DMS114 treated with DMSO at 0.1 percent for 48 hours (cell line): ENCODE data around the gene FRMPD1.
A peak's percentile ranks its signal among the peaks of the same experiment; 100 is the strongest.
"Not testable (repeated sequence)": the region's sequence is repeated elsewhere in the genome, so short reads cannot be mapped to it uniquely, and the experiment has no call there.

Experiments
- DNase-seq: peaks from one replicate; lab custom pipeline; 2025; ENCODE audit not compliant: unreplicated experiment; lab: John Stamatoyannopoulos, UW

The FRMPD1 gene

DNA sequence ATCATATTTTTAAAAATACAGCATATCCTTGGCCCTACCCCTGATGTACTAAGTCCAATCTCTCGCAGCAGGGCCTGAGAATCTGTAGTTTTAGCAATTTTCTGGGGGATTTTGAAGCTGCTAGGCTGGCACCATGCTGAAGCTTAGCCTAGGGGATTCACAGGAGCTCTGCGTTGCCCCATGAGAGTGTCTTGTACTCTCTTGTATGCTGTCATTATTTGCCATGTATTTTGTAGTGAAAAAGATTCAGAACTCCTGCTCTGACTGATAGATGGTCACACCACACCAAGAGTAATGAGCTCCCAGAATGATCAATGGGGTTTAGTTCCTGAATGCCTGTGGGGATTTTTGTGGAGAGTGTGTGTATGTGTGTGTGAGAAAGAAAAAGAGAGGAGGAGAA lies 82.2 kb downstream of the FRMPD1 start:
- no peak for DNase-seq

GRCh38 chr9:37739222-37739621 lies 88.5 kb downstream of the FRMPD1 start:
- no peak for DNase-seq

DNA sequence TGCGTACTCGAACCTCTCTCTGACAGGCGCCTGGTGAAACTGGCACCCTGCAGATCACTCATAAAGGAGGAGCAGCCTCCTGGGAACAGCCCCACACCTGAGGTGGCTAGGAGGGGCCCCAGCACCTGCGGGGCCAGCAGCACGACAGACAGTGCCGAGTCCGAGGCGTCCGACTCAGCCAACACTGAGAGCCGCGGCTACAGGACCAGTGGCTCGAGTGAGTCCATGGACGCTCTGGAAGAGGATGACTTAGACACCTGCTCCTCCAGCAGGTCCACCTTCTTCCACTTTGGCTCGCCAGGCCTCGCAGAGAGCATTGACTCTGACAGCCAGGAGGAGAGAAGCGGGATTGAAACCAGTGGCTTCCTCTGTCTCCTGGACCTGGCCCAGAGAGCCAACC lies 89.4 kb downstream of the FRMPD1 start:
- no peak for DNase-seq

DNA sequence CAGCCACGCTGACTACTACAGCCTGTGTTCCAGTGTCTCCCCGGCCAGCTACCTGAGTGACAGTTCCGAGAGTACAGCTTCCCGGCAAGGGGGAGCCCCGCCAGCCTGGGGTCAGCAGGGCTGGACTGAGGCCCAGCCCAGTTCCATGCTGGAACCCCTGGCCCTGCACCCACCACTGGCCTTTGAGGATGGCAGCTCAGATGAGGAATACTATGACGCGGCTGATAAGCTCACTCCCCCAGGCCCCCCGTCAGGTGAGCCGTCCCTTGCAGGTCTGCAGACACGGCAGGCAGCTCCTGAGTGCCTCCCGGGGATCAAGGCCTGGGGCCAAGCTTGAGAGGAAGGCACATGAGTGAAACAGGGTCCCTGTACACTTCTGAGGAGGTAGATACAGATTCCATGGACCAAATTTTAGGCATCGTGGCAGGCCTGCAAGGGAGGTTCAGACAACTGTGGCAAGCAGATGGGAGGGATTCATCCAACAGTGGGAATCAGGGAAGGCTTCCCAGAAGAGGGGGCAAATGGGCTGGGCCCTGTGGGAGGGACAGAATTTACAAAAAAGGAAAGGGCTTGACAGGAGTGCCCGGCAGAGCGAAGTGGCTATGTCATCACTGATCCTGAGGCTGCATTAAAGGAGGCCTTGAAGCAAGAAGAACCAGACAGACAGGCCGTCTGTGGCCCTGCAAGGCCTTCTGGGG lies 90.0 kb downstream of the FRMPD1 start:
- no peak for DNase-seq

GRCh38 chr9:37745970-37746369 lies 95.2 kb downstream of the FRMPD1 start:
- no peak for DNase-seq

GRCh38 chr9:37746448-37747270 lies 95.9 kb downstream of the FRMPD1 start:
- no peak for DNase-seq

DNA sequence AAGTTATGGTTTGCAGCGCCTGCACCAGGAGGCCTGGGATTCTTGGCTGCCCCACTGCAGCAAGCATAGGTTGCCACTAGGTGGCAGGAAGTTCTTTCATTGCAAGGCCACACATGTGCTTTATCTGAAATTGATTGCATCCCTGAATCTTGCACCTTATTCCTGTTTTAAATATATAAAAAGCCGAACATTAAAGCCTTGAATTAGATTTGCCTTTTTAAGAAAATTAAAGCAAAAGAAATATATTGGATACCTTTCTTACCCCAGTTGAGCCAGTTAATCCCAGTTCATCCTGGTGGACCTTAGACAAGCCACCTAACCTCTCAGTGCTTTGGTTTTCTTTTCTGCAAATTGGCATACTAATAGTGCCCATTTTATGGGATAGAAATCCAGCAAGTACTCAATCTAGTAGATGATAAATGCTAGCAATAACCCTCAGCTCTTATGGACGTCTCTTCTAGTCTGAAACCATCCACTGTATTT lies 96.6 kb downstream of the FRMPD1 start:
- DNase-seq, result peak; percentile 41

- no peak for DNase-seq
These were observed 98.4 kb downstream of the FRMPD1 start for GRCh38 chr9:37749129-37749528.

DNA sequence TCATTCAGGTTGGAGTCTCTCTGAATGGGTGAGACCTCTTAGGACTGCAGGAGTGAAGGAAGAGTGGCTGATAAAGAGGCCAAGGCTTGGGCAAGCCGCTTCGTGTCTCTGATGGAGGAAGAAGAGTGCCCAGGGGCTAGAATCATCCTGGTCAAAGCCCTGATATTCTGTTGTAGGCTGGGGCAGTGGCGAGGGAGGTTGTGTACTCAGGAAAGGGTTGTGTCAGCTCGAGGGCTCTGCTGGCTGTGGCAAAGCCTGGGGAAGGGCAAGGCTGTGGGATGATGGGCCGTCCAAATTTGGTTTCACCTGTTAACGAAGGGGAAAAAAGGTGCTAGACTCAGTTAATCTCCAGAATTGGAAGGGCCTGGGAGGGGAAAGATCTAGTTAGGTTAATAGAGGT lies 100.4 kb downstream of the FRMPD1 start:
- DNase-seq, result no peak

- DNase-seq, result not testable (repeated sequence)
These were observed 101.0 kb downstream of the FRMPD1 start for GRCh38 chr9:37751704-37752103.

DNA sequence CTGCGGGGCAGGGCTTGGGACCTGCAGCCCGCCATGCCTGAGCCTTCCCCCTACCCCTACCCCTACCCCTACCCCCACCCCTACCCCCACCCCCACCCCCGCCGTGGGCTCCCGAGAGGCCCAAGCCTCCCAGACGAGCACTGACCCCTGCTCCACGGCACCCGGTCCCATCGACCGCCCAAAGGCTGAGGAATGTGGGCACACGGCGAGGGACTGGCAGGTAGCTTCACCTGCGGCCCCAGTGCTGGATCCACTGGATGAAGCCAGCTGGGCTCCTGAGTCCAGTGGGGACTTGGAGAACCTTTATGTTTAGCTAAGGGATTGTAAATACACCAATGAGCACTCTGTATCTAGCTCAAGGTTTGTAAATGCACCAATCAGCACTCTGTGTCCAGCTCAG lies 101.4 kb downstream of the FRMPD1 start:
- not testable (repeated sequence) for DNase-seq

GRCh38 chr9:37752642-37753488 lies 102.1 kb downstream of the FRMPD1 start:
- DNase-seq, result no peak

GRCh38 chr9:37753489-37754190 lies 102.9 kb downstream of the FRMPD1 start, which contains the start of gene TRMT10B:
Gene TRMT10B (plus strand): TSS chr9:37753805. CDS start chr9:37761932, 8,127 bp downstream.
- peak; percentile 36 for DNase-seq

- DNase-seq, result no peak
These were observed 108.0 kb downstream of the FRMPD1 start for GRCh38 chr9:37758747-37759146.

DNA sequence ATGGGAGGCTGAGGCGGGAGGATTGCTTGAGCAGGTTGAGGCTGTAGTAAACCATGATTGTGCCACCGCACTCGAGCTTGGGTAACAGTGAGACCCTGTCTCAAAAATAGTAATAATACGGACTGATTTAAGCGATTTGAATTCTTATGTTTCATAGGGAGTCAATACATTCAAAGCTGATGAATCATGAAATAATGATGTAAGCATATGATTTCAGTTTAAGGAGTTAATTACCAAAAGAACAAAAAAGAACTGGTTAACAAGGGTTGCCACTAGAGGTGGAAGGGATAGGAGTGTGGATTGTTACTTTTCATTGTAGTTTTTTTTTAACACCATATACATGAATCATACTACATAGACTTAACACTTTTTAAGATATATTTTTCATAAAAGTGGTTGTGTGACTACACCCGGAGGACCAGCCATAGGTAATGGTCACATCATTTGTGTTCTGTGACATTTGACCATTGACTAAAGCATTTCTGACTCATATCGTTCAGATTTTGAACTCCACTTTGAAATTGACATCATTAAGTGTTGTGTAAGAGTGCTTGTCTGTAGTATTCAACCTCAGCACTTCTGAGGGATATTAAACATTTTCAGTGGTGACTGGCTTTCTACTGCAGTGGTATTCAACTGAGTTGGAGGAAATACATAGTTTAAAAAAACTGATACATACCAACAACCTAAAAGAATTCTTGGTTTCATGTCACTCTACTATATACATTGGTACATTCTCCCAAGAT lies 109.8 kb downstream of the FRMPD1 start:
- DNase-seq, result no peak

DNA sequence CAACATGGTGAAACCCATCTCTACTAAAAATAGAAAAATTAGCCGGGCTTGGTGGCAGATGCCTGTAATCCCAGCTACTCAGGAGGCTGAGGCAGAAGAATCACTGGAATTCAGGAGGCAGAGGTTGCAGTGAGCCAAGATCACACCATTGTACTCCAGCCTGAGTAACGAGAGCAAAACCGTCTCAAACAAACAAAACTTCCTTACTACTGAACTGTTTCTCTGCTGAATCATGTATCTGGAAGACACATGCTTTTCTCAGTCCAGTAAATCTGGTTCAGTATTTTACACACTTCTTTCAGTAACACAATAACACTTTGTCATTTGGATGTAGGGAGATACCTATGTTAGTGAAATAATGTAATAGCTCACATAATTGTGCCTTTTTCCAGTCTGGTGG lies 110.8 kb downstream of the FRMPD1 start:
- no peak for DNase-seq

GRCh38 chr9:37765263-37765662 lies 114.5 kb downstream of the FRMPD1 start:
- DNase-seq, result not testable (repeated sequence)

DNA sequence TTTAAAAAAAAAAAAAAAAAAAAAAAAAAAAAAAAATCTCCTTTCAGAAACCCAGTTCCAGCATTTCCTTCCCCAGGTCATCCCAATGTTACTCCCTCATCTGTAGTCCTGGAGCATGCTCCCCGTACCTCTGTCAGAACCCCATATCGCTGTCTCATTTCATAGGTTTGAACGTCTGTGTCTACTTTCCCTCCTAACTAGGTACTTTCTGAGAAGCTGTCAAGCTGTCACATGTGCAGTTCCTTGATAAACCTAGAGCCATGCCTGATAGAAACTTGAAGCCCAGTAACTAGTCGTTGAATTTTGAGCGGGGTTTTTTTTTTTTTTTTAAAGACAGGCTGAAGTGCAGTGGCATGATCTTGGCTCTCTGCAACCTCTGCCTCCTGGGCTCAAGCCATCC lies 118.6 kb downstream of the FRMPD1 start:
- no peak for DNase-seq

DNA sequence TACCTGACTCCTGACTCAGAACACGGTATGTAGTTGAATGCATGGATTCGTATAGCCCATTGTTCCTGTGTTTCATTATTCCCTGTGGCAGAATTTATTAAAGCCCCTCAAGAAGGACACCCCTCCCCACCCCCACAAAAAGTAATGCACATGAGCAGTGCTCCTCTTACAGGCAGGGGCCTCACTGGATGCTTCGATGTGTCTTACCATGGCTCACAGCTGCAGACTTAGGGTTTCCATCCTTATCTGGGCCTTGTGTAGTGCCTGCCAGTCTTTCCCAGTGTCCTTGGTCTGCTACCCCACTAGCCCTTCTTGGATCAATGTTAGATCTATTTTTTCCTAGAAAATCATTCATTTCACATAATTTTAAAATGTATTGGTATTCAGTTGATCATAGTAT lies 119.2 kb downstream of the FRMPD1 start:
- DNase-seq, result no peak
